Stimulated activated CD8-positive, alpha-beta memory T cell treated with anti-CD3 and anti-CD28 coated beads, Interleukin-15, amount 100 ng/mL, for 24 hours (primary cell): Measurements from ENCODE around the gene ZNF777.
"Not testable (repeated sequence)": the region's sequence is repeated elsewhere in the genome, so short reads cannot be mapped to it uniquely, and the experiment has no call there.

Experiments used
- DNase-seq: peaks from one replicate; pipeline ENCODE4 v3.0.0-alpha.2; 2020; ENCODE audit warnings: low read depth

The ZNF777 gene

DNA sequence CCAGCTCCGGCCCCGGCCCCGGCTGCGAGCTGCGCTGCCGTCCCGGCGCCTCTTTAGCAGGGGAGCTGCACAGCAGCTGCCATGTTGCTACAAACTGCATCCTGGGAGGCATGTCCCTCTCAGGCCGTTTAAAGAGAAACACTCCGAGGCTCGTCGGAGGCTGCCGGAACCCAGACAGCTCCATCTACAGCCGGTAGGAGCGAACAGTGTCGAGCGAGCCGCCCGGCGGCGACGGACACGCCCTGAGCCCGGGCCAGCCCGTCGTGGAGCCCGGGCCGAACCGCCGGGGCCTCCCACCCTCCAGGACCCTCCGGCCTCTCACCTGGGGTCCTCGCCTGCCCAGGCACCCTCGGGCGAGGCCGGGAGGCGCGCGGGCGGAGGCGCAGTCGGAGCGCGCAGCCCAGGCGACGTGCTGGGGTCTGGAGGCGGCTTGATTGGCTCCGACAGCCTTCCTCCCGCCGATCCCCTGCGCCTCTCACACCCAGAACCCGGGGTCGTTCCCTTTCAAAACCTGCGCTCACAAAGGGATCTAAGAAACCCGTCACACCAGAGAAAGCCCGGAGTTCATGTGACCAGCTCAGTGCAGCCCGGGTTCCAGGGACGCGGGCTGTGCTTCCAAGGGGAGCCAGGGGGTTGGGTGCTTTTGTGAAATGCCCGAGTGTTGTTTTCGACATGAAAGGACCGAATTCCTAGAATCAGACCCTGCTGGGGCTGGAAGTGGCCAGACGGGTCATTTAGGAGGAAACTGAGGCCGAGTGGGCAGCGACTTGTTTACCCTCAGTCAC lies at the start of gene ZNF777:
TSS of gene ZNF777 (minus strand) at position 570 of the 785 bp plus-strand sequence. CDS start 5,040 bp downstream, outside the sequence.
- DNase-seq, result peak; percentile 49

DNA sequence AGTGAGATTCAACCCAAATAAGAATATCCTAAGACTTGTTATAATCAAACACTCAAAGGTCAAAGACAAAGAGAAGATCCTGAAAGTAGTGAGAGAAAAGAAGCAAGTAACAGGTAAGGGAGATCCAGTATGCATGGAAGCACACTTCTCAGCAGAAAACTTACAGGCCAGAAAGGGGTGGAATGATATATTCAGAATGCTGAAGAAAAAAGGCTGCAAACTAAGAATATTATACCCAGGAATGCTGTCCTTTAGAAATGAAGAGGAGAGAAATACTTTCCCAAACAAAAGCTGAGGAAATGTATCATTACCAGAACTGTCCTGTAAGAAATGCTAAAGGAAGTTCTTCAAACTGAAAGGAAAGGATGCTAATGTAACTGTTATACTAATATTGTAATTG lies 49.4 kb upstream of the ZNF777 start:
- no peak for DNase-seq

DNA sequence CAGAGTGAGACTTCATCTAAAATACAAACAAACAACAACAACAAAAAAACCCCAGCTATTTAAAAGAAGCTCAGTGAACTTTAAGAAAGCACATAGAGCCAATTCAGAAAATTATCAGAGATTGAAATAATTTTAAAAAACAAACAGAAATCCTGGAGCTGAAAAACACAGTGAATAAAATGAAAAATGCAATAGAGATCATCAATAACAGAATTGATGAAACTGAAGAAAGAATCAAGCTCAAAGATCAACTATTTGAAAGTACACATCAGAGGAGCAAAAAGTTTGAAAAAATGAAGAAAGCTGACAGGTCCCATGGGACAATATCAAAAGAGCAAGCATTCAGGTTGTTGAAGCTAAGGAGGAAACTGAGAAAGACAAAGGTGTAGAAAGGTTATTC lies 48.9 kb upstream of the ZNF777 start:
- DNase-seq, result no peak

- no peak for DNase-seq
Observed at GRCh38 chr7:149505551-149505950, 44.7 kb upstream of the ZNF777 start.

GRCh38 chr7:149501651-149502050 lies 40.8 kb upstream of the ZNF777 start:
- no peak for DNase-seq

DNA sequence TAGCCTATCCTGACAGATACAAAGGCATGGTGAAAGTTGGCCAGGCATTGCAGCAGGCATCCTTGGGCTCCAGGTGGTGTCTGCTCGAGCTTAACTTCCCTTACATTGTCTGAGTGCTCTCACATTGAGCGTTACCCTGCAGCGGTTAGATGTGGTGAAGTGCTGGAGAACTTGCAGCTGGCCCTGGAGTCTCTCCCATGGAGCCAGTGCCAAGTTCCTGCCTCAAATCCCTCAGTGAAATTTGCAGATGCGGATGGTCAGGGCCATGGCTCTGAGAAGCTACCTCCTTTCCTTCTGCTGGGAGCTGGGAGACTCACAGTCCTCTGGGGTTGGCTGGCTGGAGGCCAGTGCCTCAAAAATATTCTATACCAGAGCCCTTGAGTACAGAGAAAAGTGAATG lies 40.0 kb upstream of the ZNF777 start:
- no peak for DNase-seq

GRCh38 chr7:149500201-149500600 lies 39.3 kb upstream of the ZNF777 start:
- no peak for DNase-seq

DNA sequence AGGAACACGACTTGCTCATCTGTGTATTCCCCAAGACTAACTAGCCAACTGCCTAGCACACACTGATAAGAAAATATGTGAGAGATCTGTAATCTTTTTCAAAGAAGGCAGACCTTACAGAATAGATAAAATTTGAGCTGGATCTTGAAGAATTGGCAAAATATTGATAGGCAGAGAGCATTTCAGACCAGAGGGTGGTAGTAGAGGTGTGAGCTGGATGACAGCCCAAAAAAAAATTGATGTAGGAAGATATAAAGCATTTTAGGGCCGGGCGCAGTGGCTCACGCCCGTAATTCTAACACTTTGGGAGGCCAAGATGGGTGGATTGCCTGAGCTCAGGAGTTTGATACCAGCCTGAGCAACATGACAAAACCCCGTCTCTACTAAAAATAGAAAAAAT lies 37.9 kb upstream of the ZNF777 start:
- no peak for DNase-seq

DNA sequence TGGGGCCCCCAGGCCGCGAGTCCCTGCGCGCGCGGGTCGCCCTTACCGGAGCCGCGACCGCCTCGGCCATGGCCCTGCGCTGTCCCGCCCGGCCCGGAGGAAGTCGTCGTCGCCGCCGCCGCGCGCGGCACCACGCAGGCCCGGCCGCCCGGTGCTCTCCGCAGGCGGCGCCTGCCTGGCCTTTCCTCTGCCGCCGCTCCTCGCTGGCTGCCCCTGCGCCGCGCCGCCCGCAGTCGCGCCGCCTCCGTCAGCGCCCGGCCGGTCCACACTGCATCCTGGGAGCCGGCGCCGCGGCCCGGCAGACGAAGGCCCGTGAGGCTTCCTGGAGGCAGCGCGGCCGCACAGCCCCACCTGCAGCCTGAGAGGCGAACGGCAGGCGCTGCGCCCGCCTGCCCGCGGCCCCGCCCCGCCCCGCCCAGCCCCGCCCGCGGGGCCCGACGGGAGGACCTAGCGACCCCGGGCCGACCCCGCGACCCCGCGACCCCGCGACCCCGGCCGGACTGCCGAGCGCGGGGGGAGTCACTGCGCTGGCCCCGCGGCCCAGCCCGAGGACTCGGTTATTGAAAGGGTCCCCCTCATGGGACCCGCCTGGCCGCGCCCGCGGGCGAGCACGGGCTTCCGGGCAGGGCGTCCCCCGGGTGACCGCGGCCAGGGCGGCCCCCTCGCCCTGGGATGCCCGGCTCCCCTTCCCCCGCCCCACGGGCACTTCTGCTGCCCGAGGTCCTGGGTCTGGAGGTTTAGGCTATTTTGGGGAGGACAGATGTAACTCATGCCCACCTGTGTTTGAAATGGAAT lies 36.8 kb upstream of the ZNF777 start, which contains the start of gene ZNF746:
TSS of gene ZNF746 (minus strand) at position 343 of the 795 bp plus-strand sequence. CDS start at position 70, 273 bp downstream.
- DNase-seq, result peak; percentile 56

- peak; percentile 31 for DNase-seq
Observed at GRCh38 chr7:149496642-149497391, 36.0 kb upstream of the ZNF777 start.

- DNase-seq, result no peak
Observed at GRCh38 chr7:149495785-149496641, 35.2 kb upstream of the ZNF777 start.

DNA sequence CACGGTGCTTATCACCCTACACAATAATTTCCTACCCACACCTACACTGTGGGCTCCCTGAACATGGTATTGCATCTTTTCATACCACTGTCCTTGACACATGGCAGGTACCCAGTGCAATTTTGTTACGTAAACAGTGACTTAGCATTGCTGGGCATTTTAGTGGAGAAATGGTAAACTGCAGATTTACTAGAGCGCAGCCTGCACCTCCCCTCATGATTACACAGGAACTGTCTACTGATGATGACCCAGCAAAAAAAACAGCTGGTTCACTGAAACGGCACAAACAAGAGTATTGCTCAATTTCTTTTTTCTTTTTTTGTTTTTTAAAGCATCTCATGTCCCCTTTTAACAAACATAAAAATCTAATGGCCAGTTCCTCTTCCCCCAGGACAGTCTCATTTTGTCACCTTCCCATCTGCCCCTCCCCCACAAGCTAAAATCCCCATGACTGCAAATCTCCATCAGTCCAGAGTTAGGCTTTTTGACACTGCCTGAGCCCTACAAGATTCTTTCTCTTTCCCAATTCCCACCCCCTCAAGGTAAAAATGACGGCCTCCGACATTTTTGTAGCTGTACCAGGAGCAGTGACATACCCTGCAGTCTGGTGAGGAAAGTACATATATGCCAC lies 34.0 kb upstream of the ZNF777 start:
- DNase-seq, result no peak

DNA sequence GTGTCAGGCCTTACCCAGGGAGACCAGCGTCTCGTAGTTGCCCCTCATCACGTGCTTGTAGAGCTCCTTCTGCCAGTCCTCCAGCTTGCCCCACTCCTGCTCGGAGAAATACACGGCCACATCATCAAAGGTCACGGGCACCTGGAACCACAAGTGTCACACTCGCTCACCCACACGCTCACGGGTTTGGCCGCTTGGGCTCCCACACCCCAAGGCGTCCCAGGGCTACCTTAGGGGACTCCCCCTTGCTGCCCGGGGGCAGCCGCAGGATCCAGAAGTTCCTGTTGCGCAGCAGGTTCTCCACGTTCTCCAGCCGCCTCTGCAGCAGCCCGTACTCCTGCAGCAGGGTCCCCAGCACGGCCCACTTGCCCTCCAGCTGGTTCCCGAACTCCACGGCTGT lies 33.1 kb upstream of the ZNF777 start:
- not testable (repeated sequence) for DNase-seq

DNA sequence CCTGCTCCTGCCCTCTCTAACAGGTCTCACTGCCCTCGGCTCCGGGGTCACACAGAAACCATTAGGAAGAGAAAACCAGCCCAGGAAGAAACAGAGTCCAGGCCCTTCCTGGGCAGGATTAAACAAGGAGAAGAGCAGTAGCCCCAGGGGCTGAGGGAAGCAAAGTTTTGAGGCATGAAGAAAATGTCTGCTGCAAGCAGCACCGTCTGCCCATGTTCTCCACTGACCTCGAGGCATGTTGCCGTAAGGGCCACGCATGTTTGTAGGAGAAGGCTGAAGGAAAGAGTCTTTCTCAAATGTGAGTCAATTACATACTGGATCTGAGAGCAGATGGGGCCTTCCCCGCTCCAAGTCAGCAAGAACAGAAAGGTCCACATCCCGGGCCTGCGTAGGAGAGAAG lies 32.5 kb upstream of the ZNF777 start:
- DNase-seq, result no peak

GRCh38 chr7:149490083-149490760 lies 29.4 kb upstream of the ZNF777 start:
- DNase-seq, result no peak

GRCh38 chr7:149489391-149490024 lies 28.6 kb upstream of the ZNF777 start:
- no peak for DNase-seq

DNA sequence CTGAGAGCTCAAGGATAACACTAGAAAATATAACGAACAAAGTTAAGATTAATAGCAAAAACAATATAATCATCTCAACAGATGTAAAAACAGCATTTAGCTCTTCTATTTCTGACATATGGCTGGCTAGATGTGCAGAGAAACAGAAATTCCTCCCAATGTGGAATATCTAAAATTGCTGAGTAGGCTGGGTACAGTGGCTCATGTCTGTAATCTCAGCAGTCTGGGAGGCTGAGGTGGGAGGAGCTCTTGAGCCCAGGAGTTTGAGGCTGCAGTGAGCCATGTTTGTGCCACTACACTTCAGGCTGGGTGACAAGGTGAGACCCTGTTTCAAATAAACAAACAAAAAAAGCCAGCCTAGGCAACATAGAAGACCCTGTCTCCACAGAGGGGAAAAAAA lies 18.7 kb upstream of the ZNF777 start:
- no peak for DNase-seq

- no peak for DNase-seq
Observed at GRCh38 chr7:149478754-149479153, 17.9 kb upstream of the ZNF777 start.

DNA sequence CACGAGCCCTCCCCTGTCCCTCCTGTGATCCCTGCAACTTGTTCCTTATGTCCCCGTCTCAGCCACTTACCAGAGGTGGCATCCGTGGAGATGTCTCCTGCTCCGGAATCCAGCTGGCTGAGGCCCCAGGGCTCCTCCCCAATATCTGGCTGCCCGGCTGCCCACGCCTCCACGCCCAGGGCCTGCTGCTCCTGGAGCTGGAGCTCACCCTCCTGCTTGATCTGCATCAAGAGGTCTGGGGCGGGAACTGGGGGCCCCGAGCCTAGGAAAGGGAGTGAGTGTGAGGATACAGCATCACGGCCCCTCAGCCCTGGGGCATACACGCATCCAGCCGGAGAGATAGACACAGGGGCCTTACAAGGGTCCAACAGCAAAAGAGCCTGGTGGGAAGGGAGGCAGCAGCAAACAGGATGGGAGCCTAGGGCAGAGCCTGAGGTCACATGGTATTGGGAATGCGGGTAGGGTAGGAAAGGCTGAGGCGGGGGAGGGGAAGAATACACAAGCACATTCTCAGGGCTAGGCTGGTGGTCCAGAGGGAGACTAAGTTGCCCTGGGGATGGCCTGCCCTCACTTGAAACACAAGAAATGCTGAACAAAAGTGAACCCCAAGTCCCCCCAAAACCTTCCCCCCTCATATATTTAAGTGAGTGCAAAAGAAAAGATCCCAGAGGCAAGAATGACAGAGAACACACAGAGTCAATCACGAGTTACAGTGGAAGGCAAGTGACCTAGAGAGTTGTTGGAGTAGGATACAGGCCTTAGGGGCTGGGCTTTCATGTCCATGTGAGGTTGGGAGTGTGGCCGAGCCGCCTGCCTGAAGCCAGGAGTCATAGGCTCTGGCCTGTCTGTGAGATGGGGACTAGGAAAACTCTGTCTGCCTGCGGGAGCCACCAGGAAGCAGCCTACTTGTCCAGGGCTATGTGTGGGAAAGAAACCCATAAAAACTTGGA lies 16.9 kb upstream of the ZNF777 start:
- no peak for DNase-seq
